ENCODE measurements around the gene CIT.

Gene CIT

DNA sequence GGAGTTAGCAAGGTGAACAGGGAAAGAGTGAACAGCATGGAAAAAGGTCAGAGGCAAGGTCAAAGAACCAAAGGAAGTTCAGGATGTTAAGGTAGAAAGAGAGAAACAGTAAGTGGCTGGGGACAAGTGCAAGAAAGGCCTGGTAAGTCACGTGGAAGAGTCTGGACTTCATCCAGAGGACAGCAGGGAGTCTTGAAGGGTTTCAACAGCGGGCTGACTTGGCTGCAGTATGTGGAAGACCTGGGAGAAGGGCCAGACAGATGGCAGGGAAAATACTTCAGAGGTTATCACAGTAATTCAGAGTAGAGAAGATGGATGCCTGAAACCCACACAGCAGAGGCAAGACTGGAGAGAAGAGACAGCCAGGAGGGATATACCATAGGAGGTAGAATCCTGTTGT, 34.0 kb downstream of the CIT start:
- DNase-seq: no peak

DNA sequence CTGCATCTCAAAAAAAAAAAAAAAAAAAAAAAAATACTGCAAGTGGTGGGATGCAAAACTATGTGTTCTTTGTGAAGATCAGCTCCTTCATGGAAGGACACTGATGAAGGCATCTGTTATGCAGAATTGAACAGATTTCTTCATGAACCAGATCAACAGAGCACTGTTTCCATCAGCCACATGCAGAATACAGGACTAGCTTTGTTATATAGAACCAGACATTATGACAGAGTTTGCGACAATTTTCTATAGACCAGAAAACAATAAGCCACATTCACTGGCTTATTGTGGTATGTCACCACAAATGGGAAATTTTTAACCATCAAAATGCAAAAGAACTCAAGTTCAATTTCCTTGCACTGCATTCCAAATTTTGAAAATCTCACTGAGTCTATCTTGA, 34.7 kb downstream of the CIT start:
- DNase-seq: no peak

DNA sequence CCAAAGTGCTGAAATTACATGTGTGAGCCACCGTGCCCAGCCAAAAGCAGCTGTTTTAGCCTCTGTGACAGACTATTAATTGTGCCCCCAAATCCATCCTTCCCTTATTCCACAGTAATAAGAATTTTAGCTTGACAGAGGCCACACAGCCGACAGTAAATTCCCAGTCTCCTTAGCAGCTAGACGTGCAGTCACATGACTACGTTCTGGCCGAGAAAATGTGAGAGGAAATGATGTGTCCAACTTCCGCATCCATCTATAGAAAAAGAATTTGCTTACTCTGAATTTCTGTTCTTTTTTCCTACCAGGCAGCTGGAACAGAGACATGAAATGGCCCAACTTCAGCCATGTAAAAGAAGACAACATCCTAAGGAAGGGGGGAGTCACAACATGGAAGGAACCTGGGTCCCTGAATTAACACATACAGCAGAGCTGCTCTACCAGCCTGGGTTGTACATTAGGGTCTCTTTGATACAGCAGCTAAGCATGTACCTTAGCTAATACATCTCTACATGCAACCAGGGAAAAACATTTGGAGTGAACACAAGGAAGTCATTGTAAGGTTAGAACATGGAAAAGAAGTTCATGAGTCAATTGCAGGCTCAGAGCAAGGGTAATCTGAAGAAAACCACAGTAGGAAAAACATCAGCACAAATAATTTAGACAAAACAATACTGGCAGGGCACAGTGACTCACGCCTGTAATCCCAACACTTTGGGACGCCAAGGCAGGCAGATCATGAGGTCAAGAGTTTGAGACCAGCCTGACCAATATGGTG, 35.5 kb downstream of the CIT start:
- DNase-seq: no peak

DNA sequence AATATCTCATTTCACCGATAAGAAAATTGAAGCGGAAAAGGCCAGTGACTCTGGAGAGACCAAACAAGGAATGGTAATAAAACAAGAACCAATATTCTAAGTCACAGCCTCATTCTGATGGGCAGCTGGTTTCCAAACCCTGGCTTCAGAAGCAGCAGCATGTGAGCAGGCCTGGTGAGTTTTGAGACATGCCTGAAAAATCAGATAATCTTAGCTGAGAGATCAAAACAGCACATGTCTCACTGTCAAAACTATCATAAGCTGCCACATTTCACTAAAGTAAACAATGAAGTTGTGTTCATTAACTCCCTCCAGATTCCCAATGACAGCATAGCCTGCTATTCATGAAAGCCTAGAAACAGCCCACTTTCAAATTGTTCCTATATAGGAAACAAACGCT, 36.5 kb downstream of the CIT start:
- DNase-seq: no peak

DNA sequence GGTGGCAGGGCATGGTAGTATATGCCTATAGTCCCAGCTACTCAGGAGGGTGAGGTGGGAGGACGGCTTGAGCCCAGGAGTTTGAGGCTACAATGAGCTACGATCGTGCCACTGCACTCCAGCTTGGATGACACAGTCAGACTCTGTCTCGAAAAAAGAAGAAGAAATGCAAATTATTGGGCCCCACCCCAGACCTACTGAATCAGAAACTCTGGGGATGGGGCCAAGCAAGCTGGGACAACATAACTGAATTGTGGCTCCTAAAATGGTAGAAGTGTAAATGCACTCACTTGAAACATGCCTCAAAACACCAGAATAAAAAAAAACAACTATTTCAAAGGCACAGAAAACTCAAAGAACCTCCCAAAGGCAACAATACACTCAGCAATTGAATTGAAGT, 37.0 kb downstream of the CIT start:
- DNase-seq: no peak

DNA sequence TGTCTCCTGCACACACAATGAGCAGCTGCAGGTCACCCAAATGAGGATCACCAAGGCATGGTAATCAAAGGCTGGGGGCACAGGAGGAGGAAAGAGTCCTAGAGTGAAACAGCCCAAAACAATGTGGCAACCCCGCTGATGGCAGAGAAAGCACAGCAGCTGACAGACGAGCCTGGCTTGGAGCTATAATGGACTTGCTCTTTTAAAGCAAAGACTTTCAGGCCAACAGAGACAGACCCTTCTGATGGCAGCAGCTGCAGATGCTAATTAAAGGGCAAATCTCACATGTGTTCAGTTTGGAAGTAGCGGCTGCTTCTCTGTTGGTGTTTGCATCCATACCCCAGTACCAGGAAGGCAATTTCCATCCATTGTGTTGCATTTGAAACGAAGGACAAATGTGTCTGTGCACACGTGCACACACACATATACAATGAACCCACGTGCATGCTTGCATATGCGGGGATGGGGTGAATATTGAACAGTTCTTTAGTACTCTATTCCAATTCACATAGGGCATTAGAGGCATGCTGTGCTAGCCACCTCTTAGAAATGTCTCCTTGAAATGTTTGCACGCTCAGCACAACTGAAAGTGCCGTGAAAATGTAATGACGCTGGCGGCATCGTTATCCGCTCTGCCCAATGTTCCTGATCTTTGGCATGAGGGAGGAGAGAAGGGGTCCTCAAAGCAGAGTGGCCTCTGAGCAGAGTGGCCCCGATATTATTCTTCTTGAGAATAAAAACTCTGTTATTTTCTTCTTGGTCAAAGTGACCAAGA, 38.1 kb downstream of the CIT start:
- DNase-seq: no peak

DNA sequence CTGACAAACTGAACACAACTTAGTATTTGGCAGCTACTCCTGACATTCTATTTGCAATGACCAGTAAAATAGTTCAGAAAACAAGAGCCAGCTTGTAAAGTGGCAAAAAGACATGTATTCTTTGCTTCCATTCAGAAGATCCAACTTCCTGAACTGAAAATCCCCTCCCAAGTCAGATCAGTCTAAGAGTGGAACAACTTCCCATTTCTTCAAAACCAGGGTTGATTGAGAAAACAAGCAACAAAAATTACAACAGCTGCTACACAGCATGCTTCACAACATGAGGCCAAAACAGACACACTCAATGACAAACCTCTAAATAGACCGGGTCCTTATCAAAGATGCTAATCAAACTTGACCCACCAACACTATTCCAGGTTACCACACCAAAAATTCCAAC, 40.3 kb downstream of the CIT start:
- no peak for DNase-seq

DNA sequence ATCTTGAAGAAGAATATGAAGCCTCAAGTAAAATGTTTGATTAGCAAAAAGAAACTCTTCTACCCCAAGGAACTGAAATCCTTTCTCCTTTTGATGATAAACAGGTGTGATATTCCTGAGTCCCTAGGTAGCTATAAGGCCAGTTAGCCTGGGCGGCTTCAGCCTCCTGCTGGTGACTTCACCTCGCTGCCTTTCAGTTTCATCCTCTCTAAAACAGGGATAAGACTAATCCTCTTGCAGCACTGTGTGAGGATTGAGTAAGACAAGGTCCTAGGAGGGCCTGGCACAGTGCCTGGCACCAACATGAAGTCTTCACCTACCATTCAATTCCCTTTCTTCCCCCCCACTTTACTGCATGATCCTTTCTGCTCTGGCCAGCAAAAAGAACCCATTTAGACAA, 42.1 kb downstream of the CIT start:
- DNase-seq: no peak

DNA sequence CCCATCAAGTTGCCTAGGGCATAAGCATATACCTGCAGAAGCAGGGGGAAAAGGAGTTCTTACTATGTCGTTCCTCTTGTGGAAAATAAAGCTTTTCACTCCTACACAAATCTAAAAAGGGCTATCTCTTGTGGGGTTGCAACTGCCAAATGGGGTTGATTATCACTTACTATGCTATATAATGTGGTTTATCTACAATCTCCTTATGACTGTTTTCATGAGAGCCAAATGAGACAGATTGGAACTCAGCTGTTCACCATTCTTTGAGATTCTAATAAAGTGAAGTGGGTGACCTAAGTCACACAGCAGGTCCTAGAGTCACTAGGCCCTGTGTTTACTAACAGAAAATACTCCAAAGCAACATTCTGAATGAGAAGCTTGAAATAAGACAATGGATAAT, 47.7 kb downstream of the CIT start:
- DNase-seq: no peak

DNA sequence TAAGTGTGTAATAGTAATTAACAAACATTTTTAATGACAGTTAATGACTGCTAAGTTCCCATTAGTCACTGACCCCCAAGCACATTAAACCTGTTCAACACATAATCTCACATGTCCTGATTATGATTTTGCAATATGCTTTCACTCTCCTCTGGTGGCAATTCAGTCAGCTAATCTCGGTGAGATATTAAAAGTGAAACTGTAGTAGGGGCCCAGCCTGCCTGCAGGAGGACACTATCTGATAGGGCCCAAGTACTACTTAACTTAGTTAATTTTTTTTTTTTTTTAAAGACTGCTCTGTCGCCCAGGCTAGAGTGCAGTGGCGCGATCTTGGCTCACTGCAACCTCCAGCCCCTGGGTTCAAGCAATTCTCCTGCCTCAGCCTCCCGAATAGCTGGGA, 48.8 kb downstream of the CIT start:
- peak; percentile 19 for DNase-seq

DNA sequence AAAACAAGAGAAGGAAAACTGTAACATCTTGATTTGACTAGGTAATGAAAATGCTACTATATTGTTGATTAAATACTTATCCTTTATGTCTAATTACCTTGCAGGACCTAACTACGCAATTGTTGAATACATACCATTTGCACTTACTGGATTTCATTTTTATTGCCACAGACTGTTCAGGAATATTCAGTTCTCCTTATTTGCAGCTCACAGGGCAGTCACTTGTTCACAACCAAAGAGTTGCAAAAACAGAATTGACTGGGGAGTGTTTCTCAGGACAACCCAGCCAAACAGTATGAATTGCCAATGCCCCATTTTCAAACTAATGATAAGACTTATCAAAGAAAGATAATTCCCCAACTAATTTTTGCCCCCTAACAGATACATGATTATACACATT, 49.4 kb downstream of the CIT start:
- DNase-seq: no peak

DNA sequence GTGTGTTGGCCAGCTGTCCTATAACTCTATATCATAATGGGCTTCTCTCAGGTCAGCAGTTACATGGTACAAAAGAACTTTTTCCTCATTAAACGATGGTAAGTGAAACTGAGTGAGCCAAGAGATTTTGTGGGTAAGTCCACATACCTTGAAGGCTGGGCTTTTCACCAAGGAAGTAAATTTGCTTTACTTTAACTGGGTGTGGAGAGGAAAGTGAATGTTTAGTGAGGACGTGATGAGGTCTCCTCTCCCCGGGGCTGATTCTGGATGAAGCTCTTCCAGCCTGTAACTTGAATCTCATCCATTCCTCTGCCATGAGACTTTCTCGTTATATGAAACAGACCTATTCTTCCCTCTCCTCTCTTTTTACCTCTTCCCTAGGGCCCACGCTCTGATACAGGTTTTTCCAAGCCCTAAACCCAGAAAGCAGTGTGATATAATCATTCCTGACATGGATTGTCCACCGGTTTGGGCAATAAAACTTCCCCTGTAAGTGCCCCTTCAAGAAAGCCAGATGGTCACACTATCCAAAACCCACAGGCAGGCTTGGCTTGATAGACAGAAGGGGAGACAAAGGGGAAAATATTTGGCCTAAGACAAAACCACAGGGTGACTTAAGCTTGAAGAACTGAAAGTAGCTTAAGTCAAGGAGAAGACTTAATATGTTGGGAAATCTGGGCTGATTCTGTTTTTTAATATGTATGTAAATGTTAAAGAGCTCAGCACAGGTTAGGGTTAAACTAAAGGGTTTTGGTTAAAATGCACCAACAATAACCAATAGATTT, 50.3 kb downstream of the CIT start:
- no peak for DNase-seq

DNA sequence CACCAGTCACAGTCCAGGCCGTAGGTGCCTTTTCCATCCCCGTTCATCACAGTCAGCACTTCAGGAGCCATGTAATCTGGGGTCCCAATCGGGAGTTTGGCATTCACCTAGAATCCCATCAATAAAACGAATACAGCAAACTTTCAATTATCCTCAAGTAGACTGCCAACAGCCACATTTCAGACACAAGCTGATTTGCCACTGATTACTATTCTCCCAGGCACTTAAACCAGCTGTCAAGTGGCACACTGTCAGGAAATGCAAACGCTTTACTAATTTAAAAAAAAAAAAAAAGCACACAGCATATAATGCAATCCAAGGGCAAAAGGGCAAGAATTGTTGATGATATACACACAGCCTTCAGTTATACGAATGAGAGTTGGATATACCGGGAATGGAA, 51.9 kb downstream of the CIT start:
- DNase-seq: no peak

DNA sequence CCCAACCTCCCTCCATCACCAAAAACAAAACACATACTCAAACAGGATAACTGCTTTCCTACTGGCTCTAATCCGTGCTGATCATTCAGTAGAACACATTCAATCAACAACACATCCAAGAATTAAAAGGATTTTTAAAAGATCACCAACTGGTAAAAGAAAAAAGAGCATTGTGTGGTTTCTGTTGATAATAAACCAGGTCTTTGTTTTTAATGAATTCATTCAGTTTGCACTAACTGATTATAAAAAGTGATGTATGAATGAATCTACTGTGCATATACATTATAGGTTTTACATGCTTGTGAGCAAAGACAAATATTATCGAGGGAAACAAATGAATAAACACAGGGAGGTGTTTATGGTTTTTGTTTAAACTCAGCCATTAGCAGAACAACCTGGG, 55.1 kb downstream of the CIT start:
- no peak for DNase-seq

DNA sequence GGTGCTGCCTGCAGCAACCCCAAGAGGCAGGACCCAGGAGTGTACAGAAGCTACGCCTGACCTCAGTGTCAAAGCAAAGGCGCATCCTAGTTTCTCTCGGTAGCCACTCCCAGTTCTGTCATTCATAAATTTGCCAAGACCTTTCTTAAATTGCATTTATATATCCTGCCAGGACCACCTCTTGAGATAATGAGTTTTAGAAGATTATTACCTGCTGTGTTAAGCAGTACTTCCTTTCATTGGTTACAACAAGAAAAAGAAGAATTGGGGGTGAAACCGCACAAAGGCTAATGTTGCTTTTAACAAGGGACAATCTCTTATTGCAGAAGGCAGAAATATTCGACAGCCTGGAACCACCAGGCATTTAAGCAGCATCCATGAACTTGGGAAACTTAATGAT, 57.8 kb downstream of the CIT start:
- DNase-seq: no peak

DNA sequence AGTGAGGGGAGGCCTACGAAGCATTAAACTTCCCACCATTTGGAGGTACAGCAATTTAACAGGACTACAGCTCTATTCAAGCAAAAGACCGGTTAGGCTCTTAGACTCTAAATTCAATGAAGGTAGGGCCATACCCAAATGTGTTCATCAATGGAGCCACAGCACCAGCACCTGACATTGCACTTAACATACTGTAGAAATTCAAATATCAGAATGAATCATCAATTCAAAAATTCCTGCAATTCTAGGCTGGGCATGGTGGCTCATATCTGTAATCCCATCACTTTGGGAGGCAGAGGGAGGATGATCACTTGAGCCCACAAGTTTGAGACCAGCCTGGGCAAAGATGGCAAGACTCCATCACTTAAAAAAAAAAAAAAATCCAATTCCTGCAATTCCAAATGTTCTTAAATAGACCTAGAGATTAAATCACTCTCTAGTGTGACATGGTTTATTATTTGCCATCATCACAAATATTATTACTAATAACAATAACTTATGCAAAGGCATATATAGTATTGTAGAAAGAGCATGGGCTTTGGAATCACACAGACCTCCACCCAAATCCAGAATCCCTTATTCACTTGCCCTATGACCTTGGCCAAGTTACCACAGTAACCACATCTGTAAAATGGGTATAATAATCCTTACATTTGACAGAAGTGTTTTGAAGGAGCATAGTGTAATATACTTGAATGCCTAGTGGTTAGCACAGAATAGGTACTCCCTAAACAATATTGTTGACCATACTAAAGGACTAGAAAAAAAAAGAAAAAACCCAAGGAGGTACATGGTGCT, 59.4 kb downstream of the CIT start:
- no peak for DNase-seq

DNA sequence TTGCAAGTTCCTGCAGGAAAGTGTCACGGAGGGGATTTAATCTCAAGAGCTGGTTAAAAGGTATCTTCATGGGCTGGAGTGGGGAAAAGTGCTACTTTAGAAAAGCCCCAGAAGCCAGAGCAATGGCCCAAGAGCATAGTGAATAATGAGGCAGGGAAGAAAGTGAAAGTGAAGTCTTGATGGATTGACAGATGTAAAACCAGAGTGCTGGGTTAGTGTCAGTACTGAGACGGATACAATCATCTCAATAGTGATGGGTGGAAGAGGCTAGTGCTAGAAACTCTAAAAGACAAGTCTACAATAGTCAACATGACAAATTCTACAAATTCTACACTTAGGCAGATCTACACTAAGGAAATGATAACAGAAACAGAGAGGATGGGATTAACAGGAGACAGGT, 68.1 kb downstream of the CIT start:
- DNase-seq: peak; percentile 1

DNA sequence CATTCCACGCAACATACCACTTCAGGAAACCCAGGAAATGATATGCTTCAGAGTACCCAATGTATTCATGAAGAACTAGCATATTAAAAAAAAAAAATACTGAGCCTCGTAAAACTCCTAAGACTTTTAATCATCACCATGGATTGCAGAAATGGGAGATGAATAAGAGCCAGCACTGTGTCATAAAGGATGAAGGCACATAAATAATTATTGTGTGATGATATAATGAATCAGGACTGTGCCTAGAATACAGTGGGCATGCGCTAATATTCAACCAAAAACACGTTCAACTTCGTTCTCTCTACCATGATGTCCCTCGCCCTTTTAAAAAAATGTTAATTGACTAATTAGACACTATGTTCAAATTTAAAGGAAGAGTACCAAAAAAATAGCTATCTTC, 68.7 kb downstream of the CIT start:
- DNase-seq: no peak

DNA sequence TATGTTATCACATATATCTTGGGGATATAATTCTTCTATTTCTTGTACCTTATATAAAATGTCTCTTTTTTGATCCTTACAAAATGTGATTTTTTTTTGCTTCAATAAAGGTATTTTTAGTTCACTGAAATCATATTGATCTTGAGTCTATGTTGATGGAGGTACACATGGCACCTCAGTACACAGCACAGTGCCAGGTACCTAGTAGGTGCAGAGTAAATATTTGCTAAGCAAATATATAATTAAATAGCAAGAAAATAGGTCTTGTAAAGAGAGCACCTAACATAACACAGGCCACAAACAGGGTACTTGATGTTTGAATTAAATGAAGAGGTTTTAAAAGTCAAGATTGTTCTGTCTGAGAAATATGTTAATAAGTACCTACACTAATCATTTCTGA, 69.7 kb downstream of the CIT start:
- no peak for DNase-seq

DNA sequence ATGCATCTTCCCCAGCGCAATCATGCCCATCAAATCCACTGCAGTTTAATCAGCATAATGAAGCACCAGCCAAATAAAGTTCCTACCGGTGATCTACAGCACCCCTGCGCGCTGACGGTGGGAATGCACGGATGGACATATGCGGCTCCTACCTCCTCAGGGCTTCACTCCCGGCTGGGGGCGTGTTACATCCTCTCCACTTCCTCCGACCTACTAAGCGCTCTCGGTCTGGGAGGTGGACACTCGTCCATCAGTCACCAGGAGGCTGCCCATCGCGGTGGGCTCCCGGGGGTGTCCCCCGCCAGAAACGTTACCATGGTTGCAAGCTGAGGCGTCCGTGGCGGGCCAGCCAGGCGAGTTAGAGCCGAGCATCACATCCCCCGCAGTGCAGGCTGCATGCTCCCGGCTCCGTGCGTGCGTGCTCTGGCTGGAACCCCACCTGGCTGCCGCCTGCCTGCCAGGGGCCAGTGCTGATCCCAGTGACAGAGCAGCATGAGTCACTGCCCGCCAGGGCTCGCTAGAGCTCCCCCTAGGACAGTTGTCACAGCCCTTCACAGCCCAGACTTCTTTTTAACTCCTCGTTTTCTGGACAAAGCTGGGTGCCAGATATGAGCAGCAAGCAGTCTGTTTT, 73.0 kb downstream of the CIT start:
- DNase-seq: no peak

DNA sequence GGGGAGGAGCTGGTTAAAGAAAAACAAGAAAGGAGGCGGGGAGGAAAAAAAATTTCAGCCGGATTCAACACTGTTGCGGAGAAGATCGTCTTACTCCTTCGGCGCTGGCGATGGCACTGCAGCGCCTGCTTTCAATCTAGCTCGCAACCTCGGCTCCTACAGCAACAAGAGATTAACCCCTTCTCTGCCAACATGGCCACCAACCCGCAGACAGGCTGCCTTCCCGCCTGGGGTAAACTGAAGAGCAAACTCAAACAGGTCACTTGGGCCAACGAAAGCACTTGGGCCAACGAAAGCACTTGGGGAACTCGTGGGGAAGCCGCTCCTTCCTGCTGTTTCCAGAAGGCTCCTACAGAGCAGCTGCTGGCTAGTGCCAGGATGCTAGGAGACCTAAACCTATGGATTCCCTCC, 73.7 kb downstream of the CIT start:
- no peak for DNase-seq

DNA sequence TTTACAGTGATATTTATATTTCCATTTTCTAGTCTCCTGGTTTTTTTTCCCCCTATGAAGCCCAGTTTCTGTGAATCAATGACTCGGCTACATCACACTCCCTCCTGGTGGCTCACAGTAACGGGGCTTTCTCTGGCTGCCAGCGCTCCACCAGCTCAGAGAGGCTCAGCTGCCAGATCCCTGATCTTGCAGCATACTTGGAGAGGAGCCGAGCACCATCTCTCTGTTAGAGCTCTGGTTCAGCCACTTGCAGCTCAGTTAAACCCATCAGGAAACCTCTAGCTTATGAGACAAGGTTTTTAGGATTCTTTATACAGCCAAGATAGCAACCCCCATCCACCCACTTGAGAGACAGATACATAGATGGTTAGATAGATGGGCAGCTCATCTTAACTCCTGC, 74.6 kb downstream of the CIT start:
- no peak for DNase-seq

DNA sequence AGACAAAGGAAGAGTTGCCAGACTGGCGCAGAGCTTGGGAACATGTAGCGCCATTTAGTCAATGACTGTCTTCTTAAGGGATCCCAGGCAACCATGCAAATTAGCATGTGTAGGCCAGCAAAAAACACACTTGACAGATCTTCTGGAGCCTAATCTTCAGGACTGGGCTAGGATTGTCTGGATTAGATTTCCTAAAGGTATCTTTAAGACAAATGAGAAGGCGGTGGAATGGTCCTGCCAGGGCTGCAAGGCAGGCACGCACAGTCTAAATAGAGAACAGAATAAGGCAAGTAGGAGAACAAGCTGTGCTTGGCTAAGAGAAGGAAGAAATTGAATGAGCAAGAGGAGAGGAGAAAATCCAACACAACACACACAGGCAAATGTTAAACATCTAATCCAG, 80.0 kb downstream of the CIT start:
- DNase-seq: no peak

Measured in CD4-positive, alpha-beta T cell treated with Interleukin-21 for 1 hour (primary cell).